ENCODE data around the gene GNPTAB. TPM values are rescaled to one million over a fixed set of nuclear protein-coding genes. Genes with fewer than 3 reads are reported as not detected.
A peak's percentile ranks its signal among the peaks of the same experiment; 100 is the strongest.

Gene GNPTAB
- total RNA-seq, 1 donor from 2014 or later, result 139 TPM

- FAIRE-seq (no peak), DNase-seq (ENCODE audit: low spot score in 2 of 2) (no peak)
These were observed 52.8 kb downstream of the GNPTAB start for GRCh38 chr12:101777978-101778377.

GRCh38 chr12:101777485-101777884, 53.3 kb downstream of the GNPTAB start:
- DNase-seq (ENCODE audit: low spot score in 2 of 2), result no peak
- FAIRE-seq, result no peak

- DNase-seq (ENCODE audit: low spot score in 2 of 2) (no peak), FAIRE-seq (no peak)
These were observed 54.9 kb downstream of the GNPTAB start for GRCh38 chr12:101775816-101776215.

GRCh38 chr12:101773650-101774162, 57.1 kb downstream of the GNPTAB start:
- FAIRE-seq (peak; percentile 90), DNase-seq (ENCODE audit: low spot score in 2 of 2) (peak; percentile 19 to 68)

- FAIRE-seq (no peak), DNase-seq (ENCODE audit: low spot score in 2 of 2) (no peak)
These were observed 58.6 kb downstream of the GNPTAB start for GRCh38 chr12:101772012-101772775.

- DNase-seq (ENCODE audit: low spot score in 2 of 2) (no peak), FAIRE-seq (no peak)
These were observed 60.9 kb downstream of the GNPTAB start for GRCh38 chr12:101769865-101770264.

- FAIRE-seq, result no peak
- DNase-seq (ENCODE audit: low spot score in 2 of 2), result no peak
These were observed 62.0 kb downstream of the GNPTAB start for GRCh38 chr12:101768781-101769180.

GRCh38 chr12:101767537-101767936, 63.2 kb downstream of the GNPTAB start:
- FAIRE-seq (no peak), DNase-seq (ENCODE audit: low spot score in 2 of 2) (no peak)

- no peak for FAIRE-seq
- DNase-seq (ENCODE audit: low spot score in 2 of 2), result no peak
These were observed 66.5 kb downstream of the GNPTAB start for GRCh38 chr12:101764051-101764792.

- no peak for FAIRE-seq
- DNase-seq (ENCODE audit: low spot score in 2 of 2), result no peak
These were observed 67.4 kb downstream of the GNPTAB start for GRCh38 chr12:101763246-101763931.

- FAIRE-seq, result no peak
- no peak for DNase-seq (ENCODE audit: low spot score in 2 of 2)
These were observed 69.0 kb downstream of the GNPTAB start for GRCh38 chr12:101761781-101762180.

- no peak for FAIRE-seq
- DNase-seq (ENCODE audit: low spot score in 2 of 2), result no peak
These were observed 69.4 kb downstream of the GNPTAB start for GRCh38 chr12:101761350-101761749.

GRCh38 chr12:101759396-101760047, 71.2 kb downstream of the GNPTAB start:
- DNase-seq (ENCODE audit: low spot score in 2 of 2), result peak in 1 of 2 donors; percentile 24
- FAIRE-seq, result peak; percentile 3

GRCh38 chr12:101750152-101750551, 80.6 kb downstream of the GNPTAB start:
- FAIRE-seq, result no peak
- no peak for DNase-seq (ENCODE audit: low spot score in 2 of 2)

- FAIRE-seq, result no peak
- no peak for DNase-seq (ENCODE audit: low spot score in 2 of 2)
These were observed 81.1 kb downstream of the GNPTAB start for GRCh38 chr12:101749657-101750056.

GRCh38 chr12:101748907-101749306, 81.9 kb downstream of the GNPTAB start:
- DNase-seq (ENCODE audit: low spot score in 2 of 2), result no peak
- no peak for FAIRE-seq

GRCh38 chr12:101747697-101748096, 83.1 kb downstream of the GNPTAB start:
- FAIRE-seq (no peak), DNase-seq (ENCODE audit: low spot score in 2 of 2) (no peak)

- no peak for FAIRE-seq
- DNase-seq (ENCODE audit: low spot score in 2 of 2), result no peak
These were observed 84.1 kb downstream of the GNPTAB start for GRCh38 chr12:101746661-101747060.

- FAIRE-seq, result no peak
- no peak for DNase-seq (ENCODE audit: low spot score in 2 of 2)
These were observed 84.6 kb downstream of the GNPTAB start for GRCh38 chr12:101746196-101746595.

- no peak for FAIRE-seq
These were observed 85.3 kb downstream of the GNPTAB start for GRCh38 chr12:101745481-101745880.

More at GRCh38 chr12:101745481-101745880, 85.3 kb downstream of the GNPTAB start:
- no peak for DNase-seq (ENCODE audit: low spot score in 2 of 2)

Data from frontal cortex (tissue), 4 donors.